Endodermal cell (in vitro differentiated cells): ENCODE data around the gene HS1BP3. TPM values are rescaled to one million over a fixed set of nuclear protein-coding genes. Genes with fewer than 3 reads are reported as not detected.

Experiments used
- DNase-seq: peaks from one replicate; pipeline ENCODE4 v3.0.0-alpha.2; 2017
- H3K27ac ChIP-seq: 2 replicates; pipeline ENCODE4 v1.5.1; 2013; ENCODE audit warnings: mild to moderate bottlenecking, low read depth, low read length, moderate library complexity
- H3K27me3 ChIP-seq: 2 replicates; pipeline ENCODE4 v1.6.1; 2013; ENCODE audit warnings: mild to moderate bottlenecking, low read length, moderate library complexity; ENCODE audit not compliant: insufficient read depth, control insufficient read depth, poor library complexity, severe bottlenecking
- H3K36me3 ChIP-seq: 2 replicates; pipeline ENCODE4 v1.7.0; 2013; ENCODE audit warnings: mild to moderate bottlenecking, low read length, moderate library complexity; ENCODE audit not compliant: control insufficient read depth, insufficient read depth
- H3K4me1 ChIP-seq: one replicate; pipeline ENCODE4 v1.7.0; 2013; ENCODE audit warnings: low read length; ENCODE audit not compliant: control insufficient read depth, insufficient read depth
- H3K4me3 ChIP-seq: 2 replicates; pipeline ENCODE4 v1.5.1; 2013; ENCODE audit warnings: mild to moderate bottlenecking, low read length, moderate library complexity
- H3K9ac ChIP-seq: 2 replicates; pipeline ENCODE4 v1.6.1; 2013; ENCODE audit warnings: mild to moderate bottlenecking, low read length, moderate library complexity; ENCODE audit not compliant: poor library complexity, severe bottlenecking; ENCODE audit errors: extremely low read depth
- H3K9me3 ChIP-seq: 2 replicates; pipeline ENCODE4 v1.6.1; 2013; ENCODE audit warnings: mild to moderate bottlenecking, low read length, moderate library complexity; ENCODE audit not compliant: control insufficient read depth
- H3K27ac Mint-ChIP-seq: 2 replicates; pipeline ENCODE4 v1.8.0; 2020; ENCODE audit warnings: mixed read lengths
- H3K27me3 Mint-ChIP-seq: 2 replicates; pipeline ENCODE4 v1.8.0; 2021; ENCODE audit warnings: mild to moderate bottlenecking, mixed read lengths; ENCODE audit not compliant: insufficient read depth
- H3K36me3 Mint-ChIP-seq: 2 replicates; pipeline ENCODE4 v1.8.0; 2020; ENCODE audit warnings: low read depth, mixed read lengths
- H3K4me1 Mint-ChIP-seq: 2 replicates; pipeline ENCODE4 v1.8.0; 2020; ENCODE audit warnings: mixed read lengths
- H3K4me3 Mint-ChIP-seq: 2 replicates; pipeline ENCODE4 v1.8.0; 2020; ENCODE audit warnings: mild to moderate bottlenecking, moderate library complexity, mixed read lengths
- H3K9me3 Mint-ChIP-seq: 2 replicates; pipeline ENCODE4 v1.8.0; 2020; ENCODE audit warnings: mild to moderate bottlenecking, mixed read lengths
- CTCF ChIP-seq: fragments of 200-600 bp; sonication (generic); conservative IDR thresholded peaks from 2 replicates; pipeline ENCODE4 v1.5.0; 2021; ENCODE audit warnings: antibody characterized with exemption, mild to moderate bottlenecking
- WGBS, 2 experiments: methylation state at CpG; one replicate each; pipeline versions ENCODE4 v1.1.5 to v1.1.7; 2013; ENCODE audit warnings: missing lambda C conversion rate in 2 of 2, mixed read lengths in 1 of 2; ENCODE audit not compliant: insufficient coverage in 1 of 2, insufficient read length in 1 of 2; 5-methylcytosine and 5-hydroxymethylcytosine counted together
- total RNA-seq, 2 donors: library from RNA; stranded (reverse); fragmentation: NEBNext Ultra II Directional in 1 of 2; extraction: Animal tissue kit (Norgen Biotek cat#: 25700) in 1 of 2; gene quantifications; 2 replicates in 1 of 2; 3 replicates in 1 of 2; pipeline ENCODE4 v1.2.1, GENCODE V29; 2021

The HS1BP3 gene
- total RNA-seq, 2 donors from 2014 or later, result 23.0 to 26.2 TPM

GRCh38 chr2:20687260-20687832 is 36.4 kb upstream of the HS1BP3 start:
- Histone ChIP-seq H3K4me1 (no peaks in the 10 kb centered on the region), H3K9ac (no peak overlapping the region), H3K36me3 (peaks cover 46% of the 10 kb centered on the region), H3K9me3 (no peaks in the 10 kb centered on the region), H3K4me3 (no peak overlapping the region), H3K27ac (no peak overlapping the region), H3K27me3 (no peaks in the 10 kb centered on the region)
- Mint-ChIP-seq H3K9me3 (peaks cover 3% of the 10 kb centered on the region), H3K36me3 (peaks cover 34% of the 10 kb centered on the region), H3K27ac (no peak overlapping the region), H3K27me3 (no peaks in the 10 kb centered on the region), H3K4me3 (no peak overlapping the region), H3K4me1 (no peaks in the 10 kb centered on the region)
- no peak for TF ChIP-seq CTCF
- no peak for DNase-seq
- WGBS, 2 experiments, result 98 to 100% methylated on average over 4 of the region's 4 CpGs

GRCh38 chr2:20684581-20685063 is 33.7 kb upstream of the HS1BP3 start:
- Mint-ChIP-seq H3K9me3 (peaks cover 3% of the 10 kb centered on the region), H3K4me3 (no peak overlapping the region), H3K27me3 (no peaks in the 10 kb centered on the region), H3K36me3 (peaks cover 42% of the 10 kb centered on the region), H3K27ac (no peak overlapping the region), H3K4me1 (no peaks in the 10 kb centered on the region)
- 86 to 90% methylated on average over 5 to 6 of the region's 6 CpGs for WGBS, 2 experiments
- Histone ChIP-seq H3K27ac (no peak overlapping the region), H3K27me3 (no peaks in the 10 kb centered on the region), H3K9me3 (no peaks in the 10 kb centered on the region), H3K36me3 (peaks cover 50% of the 10 kb centered on the region), H3K4me3 (no peak overlapping the region), H3K9ac (no peak overlapping the region), H3K4me1 (no peaks in the 10 kb centered on the region)
- DNase-seq, result no peak
- no peak for TF ChIP-seq CTCF

GRCh38 chr2:20682167-20682920 is 31.4 kb upstream of the HS1BP3 start:
- H3K36me3 Mint-ChIP-seq, result peaks cover 29% of the 10 kb centered on the region
- no peaks in the 10 kb centered on the region for H3K9me3 Mint-ChIP-seq
- WGBS, 2 experiments, result 87 to 89% methylated on average over 5 to 7 of the region's 7 CpGs
- peaks cover 50% of the 10 kb centered on the region for H3K36me3 ChIP-seq
- H3K4me1 Mint-ChIP-seq, result no peaks in the 10 kb centered on the region
- no peaks in the 10 kb centered on the region for H3K4me1 ChIP-seq
- H3K4me3 Mint-ChIP-seq, result no peak overlapping the region
- no peaks in the 10 kb centered on the region for H3K27me3 ChIP-seq
- TF ChIP-seq CTCF, result peak; percentile 86
- H3K27ac ChIP-seq, result no peak overlapping the region
- no peak overlapping the region for H3K4me3 ChIP-seq
- no peak overlapping the region for H3K27ac Mint-ChIP-seq
- peak; percentile 83 for DNase-seq
- H3K9me3 ChIP-seq, result no peaks in the 10 kb centered on the region
- no peak overlapping the region for H3K9ac ChIP-seq
- no peaks in the 10 kb centered on the region for H3K27me3 Mint-ChIP-seq
